Activated CD4-positive, alpha-beta T cell treated with anti-CD3 and anti-CD28 coated beads, Interleukin-2, amount 50 U/mL, for 4 hours (primary cell): Measurements from ENCODE around the gene METAP1D.

ENCODE experiments used
- DNase-seq, 2 experiments: peaks; one replicate each; pipeline ENCODE4 v3.0.0-alpha.2; 2020

Gene METAP1D

GRCh38 chr2:171999161-171999560 lies 592 bp upstream of the METAP1D start:
- DNase-seq, result no peak

GRCh38 chr2:172000696-172001361 lies 1.1 kb downstream of the METAP1D start:
- no peak for DNase-seq

- no peak for DNase-seq
Observed at GRCh38 chr2:172007372-172007771, 7.6 kb downstream of the METAP1D start.

GRCh38 chr2:172009823-172010222 lies 10.1 kb downstream of the METAP1D start:
- no peak for DNase-seq

- DNase-seq, result no peak
Observed at GRCh38 chr2:172011812-172012575, 12.2 kb downstream of the METAP1D start.

GRCh38 chr2:172012677-172013391 lies 13.1 kb downstream of the METAP1D start:
- DNase-seq, result no peak

- no peak for DNase-seq
Observed at GRCh38 chr2:172013396-172013795, 13.6 kb downstream of the METAP1D start.

- no peak for DNase-seq
Observed at GRCh38 chr2:172021074-172021931, 21.6 kb downstream of the METAP1D start.

GRCh38 chr2:172021955-172022354 lies 22.2 kb downstream of the METAP1D start:
- DNase-seq, result no peak

- DNase-seq, result no peak
Observed at GRCh38 chr2:172031536-172031935, 31.8 kb downstream of the METAP1D start.

GRCh38 chr2:172038121-172038520 lies 38.4 kb downstream of the METAP1D start:
- no peak for DNase-seq

- DNase-seq, result no peak
Observed at GRCh38 chr2:172038604-172039003, 38.9 kb downstream of the METAP1D start.

- no peak for DNase-seq
Observed at GRCh38 chr2:172039011-172039704, 39.4 kb downstream of the METAP1D start.

GRCh38 chr2:172040311-172040710 lies 40.6 kb downstream of the METAP1D start:
- no peak for DNase-seq

- no peak for DNase-seq
Observed at GRCh38 chr2:172046080-172046678, 46.4 kb downstream of the METAP1D start.

GRCh38 chr2:172046866-172047565 lies 47.3 kb downstream of the METAP1D start:
- no peak for DNase-seq

- DNase-seq, result no peak
Observed at GRCh38 chr2:172047566-172048507, 48.1 kb downstream of the METAP1D start.

- DNase-seq, result no peak
Observed at GRCh38 chr2:172048508-172049503, 49.1 kb downstream of the METAP1D start.
